Panc1 (cell line): ENCODE data around the gene CRHBP. TPM values are rescaled to one million over a fixed set of nuclear protein-coding genes. Genes with fewer than 3 reads are reported as not detected.

Source experiments
- ATAC-seq: fragments of 200-7000 bp; cut with Tn5 transposase; 2 replicates; pipeline ENCODE4 v1.9.1; 2020; ENCODE audit warnings: mild to moderate bottlenecking, moderate library complexity
- BruUV-seq: library from RNA; stranded (reverse); fragments of 400-500 nt; replicated peaks from 2 replicates; lab custom pipeline; 2021; lab: Mats Ljungman, UMichigan
- CTCF ChIA-PET: fragments of 300-600 bp; sonication (Branson Sonifier 250); formaldehyde crosslinking; loops from one replicate; lab custom pipeline; 2022; ENCODE audit warnings: antibody characterized with exemption; lab: Charles Lee
- POLR2A ChIA-PET: fragments of 300-600 bp; sonication (Branson Sonifier 250); formaldehyde crosslinking; loops from one replicate; lab custom pipeline; 2022; ENCODE audit warnings: antibody characterized with exemption; lab: Charles Lee
- DNase-seq: peaks from one replicate; pipeline ENCODE4 v3.0.0-alpha.2; 2010; ENCODE audit warnings: low read depth, low spot score
- H3K27ac ChIP-seq: 2 replicates; pipeline ENCODE4 v1.5.1; 2011; ENCODE audit warnings: mild to moderate bottlenecking, low read length, inconsistent platforms
- H3K27me3 ChIP-seq: fragments of 200-500 bp; sonication (Bioruptor generic); 2 replicates; pipeline ENCODE4 v1.6.0; 2014; ENCODE audit warnings: low read length, inconsistent platforms; ENCODE audit not compliant: control insufficient read depth, insufficient read depth
- H3K36me3 ChIP-seq: fragments of 200-500 bp; sonication (Bioruptor generic); 2 replicates; pipeline ENCODE4 v1.5.1; 2014; ENCODE audit warnings: inconsistent platforms, mild to moderate bottlenecking, low read length, moderate library complexity; ENCODE audit not compliant: control insufficient read depth, insufficient read depth
- H3K4me1 ChIP-seq: 2 replicates; pipeline ENCODE4 v1.5.1; 2011; ENCODE audit warnings: inconsistent platforms, mild to moderate bottlenecking, low read length, moderate library complexity; ENCODE audit not compliant: control insufficient read depth, insufficient read depth
- H3K4me3 ChIP-seq, 2 experiments: 2 replicates each; pipeline ENCODE4 v1.5.1; 2011 to 2012; ENCODE audit warnings: low read depth in 2 of 2, low read length in 2 of 2, mild to moderate bottlenecking in 2 of 2, inconsistent platforms in 1 of 2, moderate library complexity in 1 of 2
- H3K9me3 ChIP-seq: fragments of 200-500 bp; sonication (Bioruptor generic); 2 replicates; pipeline ENCODE4 v1.5.1; 2014; ENCODE audit warnings: low read depth, mild to moderate bottlenecking, inconsistent platforms, low read length, moderate library complexity; ENCODE audit not compliant: control insufficient read depth, insufficient read depth
- CTCF ChIP-seq: fragments of 450-650 bp; IDR thresholded peaks from 2 replicates; pipeline ENCODE4 v1.5.1; 2017; ENCODE audit warnings: mild to moderate bottlenecking
- POLR2AphosphoS5 ChIP-seq: IDR thresholded peaks from 2 replicates; pipeline ENCODE4 v1.6.1; 2012; ENCODE audit warnings: mild to moderate bottlenecking, low read depth, low read length, moderate library complexity
- REST ChIP-seq, 2 experiments: IDR thresholded peaks; 2 replicates each; pipeline ENCODE4 v1.6.1; 2011 to 2012; ENCODE audit warnings: low read depth in 2 of 2, control low read depth in 1 of 2, low read length in 1 of 2, mild to moderate bottlenecking in 1 of 2, moderate library complexity in 1 of 2; ENCODE audit not compliant: insufficient read depth in 1 of 2
- SIN3A ChIP-seq: IDR thresholded peaks from 2 replicates; pipeline ENCODE4 v1.6.1; 2012; ENCODE audit warnings: low read depth, mild to moderate bottlenecking, low read length, moderate library complexity, borderline replicate concordance; ENCODE audit not compliant: insufficient read depth
- TCF7L2 ChIP-seq: IDR thresholded peaks from 2 replicates; pipeline ENCODE4 v1.6.1; 2011; ENCODE audit warnings: mild to moderate bottlenecking, low read depth, low read length, inconsistent platforms
- in situ Hi-C: cut with HindIII; loops from 2 replicates; pipeline ENCODE4 v1.10.0; 2016; ENCODE audit warnings: low sequenced_read_pairs, low pct_unique_long_range_greater_than_20kb
- intact Hi-C: fragments of 100-400 bp; cut with micrococcal nuclease; formaldehyde crosslinking; loops from one replicate; pipeline ENCODE4 v1.10.0; 2022; ENCODE audit not compliant: unreplicated experiment
- total RNA-seq: library from RNA; stranded (reverse); gene quantifications from one replicate; pipeline ENCODE4 v1.2.1, GENCODE V29; 2021; ENCODE audit not compliant: unreplicated experiment

Gene CRHBP
- total RNA-seq, 1 experiment from 2014 or later: 0.10 TPM

GRCh38 chr5:76941000-76941399, 11.8 kb upstream of the CRHBP start:
- Histone ChIP-seq H3K9me3 (no peaks in the 10 kb centered on the region), H3K4me3 (no peak overlapping the region), H3K4me1 (no peaks in the 10 kb centered on the region), H3K27me3 (no peaks in the 10 kb centered on the region), H3K36me3 (no peaks in the 10 kb centered on the region), H3K27ac (no peak overlapping the region)
- intact Hi-C loops: no loop called here
- POLR2A ChIA-PET: no interaction called here
- in situ Hi-C loops: no loop called here
- TF ChIP-seq REST (IDR thresholded peaks at IDR 0.05; ENCODE audit: insufficient read depth in 1 of 2, low read depth in 2 of 2, low read length in 1 of 2): no peak
- no peak for TF ChIP-seq CTCF
- no peak for TF ChIP-seq SIN3A
- no peak for TF ChIP-seq POLR2AphosphoS5
- TF ChIP-seq TCF7L2: no peak
- CTCF ChIA-PET: no interaction called here
- ATAC-seq (no peak), DNase-seq (no peak)
- no TSS peak for BruUV-seq

GRCh38 chr5:76941442-76941841, 11.4 kb upstream of the CRHBP start:
- no peak for DNase-seq
- H3K4me1 ChIP-seq: no peaks in the 10 kb centered on the region
- H3K4me3 ChIP-seq: no peak overlapping the region
- intact Hi-C loops: no loop called here
- H3K9me3 ChIP-seq: no peaks in the 10 kb centered on the region
- H3K36me3 ChIP-seq: no peaks in the 10 kb centered on the region
- no peak for ATAC-seq
- CTCF ChIA-PET: no interaction called here
- BruUV-seq: no TSS peak
- in situ Hi-C loops: no loop called here
- POLR2A ChIA-PET: no interaction called here
- TF ChIP-seq REST (IDR thresholded peaks at IDR 0.05; ENCODE audit: insufficient read depth in 1 of 2, low read depth in 2 of 2, low read length in 1 of 2) (no peak), POLR2AphosphoS5 (no peak), SIN3A (no peak), CTCF (no peak), TCF7L2 (no peak)
- H3K27ac ChIP-seq: no peak overlapping the region
- H3K27me3 ChIP-seq: no peaks in the 10 kb centered on the region
